Measurements from ENCODE around the gene SIGLEC10.

GRCh38 chr19:51396175-51396574 is 21.3 kb downstream of the SIGLEC10 start:
- TF ChIP-seq CTCF (IDR thresholded peaks at IDR 0.05; ENCODE audit: low read depth, low read length, poor library complexity, severe bottlenecking) (no peak), EZH2phosphoT487 (IDR thresholded peaks at IDR 0.05; ENCODE audit: borderline replicate concordance, low read length) (no peak)
